ENCODE results near the gene PPT1. TPM values are rescaled to one million over a fixed set of nuclear protein-coding genes. Genes with fewer than 3 reads are reported as not detected.

Gene PPT1
- total and polyA plus RNA-seq, 2 of the 4 experiments (the other 2 are of a cell fraction) = 22.7 to 55.4 TPM

DNA sequence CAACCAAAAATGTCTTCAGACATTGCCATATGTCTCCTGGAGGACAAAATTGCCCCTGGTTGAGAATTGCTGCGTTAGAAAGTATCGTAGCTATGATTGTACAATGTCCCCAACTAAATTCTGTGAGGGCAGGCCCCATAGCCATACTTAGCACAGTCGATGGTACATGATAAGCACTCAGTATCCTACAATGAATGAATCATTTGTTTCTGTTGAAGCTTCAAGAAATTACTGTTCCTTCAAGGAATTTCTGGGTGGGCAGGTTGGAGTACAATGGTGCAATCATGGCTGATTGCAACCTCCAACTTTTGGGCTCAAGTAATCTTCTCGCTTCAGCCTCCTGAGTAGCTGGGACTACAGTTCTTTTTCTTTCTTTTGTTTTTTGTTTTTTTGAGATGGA, 51.9 kb downstream of the PPT1 start:
- H3K23ac ChIP-seq (ENCODE audit: low read depth, low read length) = no peak overlapping the region
- H3K36me3 ChIP-seq (ENCODE audit: control insufficient read depth, insufficient read depth, low read length) = peaks cover 11% of the 10 kb centered on the region
- H3K4me3 ChIP-seq (ENCODE audit: insufficient read depth, low read depth, low read length) = no peak overlapping the region
- H3K56ac ChIP-seq (ENCODE audit: extremely low read depth, insufficient read depth, low read length) = no peak overlapping the region
- dilution Hi-C loops (cut with HindIII; ENCODE audit: low sequenced_read_pairs, unreplicated experiment) (no loop called here), in situ Hi-C loops (cut with MboI; ENCODE audit: low sequenced_read_pairs) (no loop called here), intact Hi-C loops (cut with micrococcal nuclease) (no loop called here)
- peaks cover 16% of the 10 kb centered on the region for H3K9me1 ChIP-seq (ENCODE audit: insufficient read depth, low read length)
- no peak overlapping the region for H2AK9ac ChIP-seq (replicated peaks; ENCODE audit: low read depth, low read length, poor library complexity)
- H3K4me1 ChIP-seq (ENCODE audit: control insufficient read depth, insufficient read depth, low read length) = peaks cover 13% of the 10 kb centered on the region; the same call in 1 of the 2 replicates
- H2BK15ac ChIP-seq (ENCODE audit: low read depth, low read length) = no peak overlapping the region
- peak overlapping the region; percentile 48; the same call in 1 of the 2 replicates for H3K4me2 ChIP-seq (ENCODE audit: low read depth, low read length)
- BruUV-seq (replicated peaks) = no TSS peak
- POLR2A ChIA-PET (ENCODE audit: unreplicated experiment) = no interaction called here
- H3K79me1 ChIP-seq (ENCODE audit: low read depth in 1 of 2, low read length in 2 of 2) = peaks cover 3 to 40% of the 10 kb centered on the region in 2 experiments; a peak in 2 of 4 replicates
- ATAC-seq (ENCODE audit: low read depth) (no peak), DNase-seq (peak; percentile 47)
- H2BK5ac ChIP-seq (ENCODE audit: low read depth, low read length, poor library complexity, severe bottlenecking) = no peak overlapping the region
- no peak overlapping the region for H3K27ac ChIP-seq (ENCODE audit: insufficient read depth, low read length)
- no peak for TF ChIP-seq NFE2L2 (IDR thresholded peaks at IDR 0.05; ENCODE audit: low read depth, low read length)
- TF ChIP-seq RCOR1 (IDR thresholded peaks at IDR 0.05; ENCODE audit: insufficient replicate concordance, low read length) = no peak
- TF ChIP-seq CEBPB (IDR thresholded peaks at IDR 0.05; ENCODE audit: low read depth, low read length) = peak; percentile 82
- TF ChIP-seq RFX5 (IDR thresholded peaks at IDR 0.05; ENCODE audit: low read depth, low read length) = no peak
- TF ChIP-seq, protein P1, sequence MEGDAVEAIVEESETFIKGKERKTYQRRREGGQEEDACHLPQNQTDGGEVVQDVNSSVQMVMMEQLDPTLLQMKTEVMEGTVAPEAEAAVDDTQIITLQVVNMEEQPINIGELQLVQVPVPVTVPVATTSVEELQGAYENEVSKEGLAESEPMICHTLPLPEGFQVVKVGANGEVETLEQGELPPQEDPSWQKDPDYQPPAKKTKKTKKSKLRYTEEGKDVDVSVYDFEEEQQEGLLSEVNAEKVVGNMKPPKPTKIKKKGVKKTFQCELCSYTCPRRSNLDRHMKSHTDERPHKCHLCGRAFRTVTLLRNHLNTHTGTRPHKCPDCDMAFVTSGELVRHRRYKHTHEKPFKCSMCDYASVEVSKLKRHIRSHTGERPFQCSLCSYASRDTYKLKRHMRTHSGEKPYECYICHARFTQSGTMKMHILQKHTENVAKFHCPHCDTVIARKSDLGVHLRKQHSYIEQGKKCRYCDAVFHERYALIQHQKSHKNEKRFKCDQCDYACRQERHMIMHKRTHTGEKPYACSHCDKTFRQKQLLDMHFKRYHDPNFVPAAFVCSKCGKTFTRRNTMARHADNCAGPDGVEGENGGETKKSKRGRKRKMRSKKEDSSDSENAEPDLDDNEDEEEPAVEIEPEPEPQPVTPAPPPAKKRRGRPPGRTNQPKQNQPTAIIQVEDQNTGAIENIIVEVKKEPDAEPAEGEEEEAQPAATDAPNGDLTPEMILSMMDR (conservative IDR thresholded peaks at IDR 0.05; ENCODE audit: low read depth, low read length) = no peak
- no peak overlapping the region for H2AK5ac ChIP-seq (ENCODE audit: low read depth, low read length)
- H3K4ac ChIP-seq (ENCODE audit: low read depth, low read length) = no peak overlapping the region
- no peak overlapping the region for H2BK20ac ChIP-seq (ENCODE audit: low read depth, low read length)
- no peak overlapping the region for H3K14ac ChIP-seq (replicated peaks; ENCODE audit: low read depth, low read length)
- no peaks in the 10 kb centered on the region for H3K27me3 ChIP-seq (ENCODE audit: control insufficient read depth, insufficient read depth, low read length)
- H4K20me1 ChIP-seq (ENCODE audit: insufficient read depth, low read length) = peaks cover 90% of the 10 kb centered on the region
- no peaks in the 10 kb centered on the region for H3K9me3 ChIP-seq (ENCODE audit: control insufficient read depth, insufficient read depth, low read length)
- no peak overlapping the region for H4K5ac ChIP-seq (ENCODE audit: low read depth, low read length)
- H2BK120ac ChIP-seq (ENCODE audit: low read depth, low read length) = no peak overlapping the region
- WGBS, 2 experiments (ENCODE audit: extremely low coverage in 2 of 2, insufficient read length in 1 of 2) = 60% methylated on average over 1 of the region's 4 CpGs; no CpG with 5 or more reads in 1 of the 2 experiments
- no peak overlapping the region for H3K9ac ChIP-seq (ENCODE audit: low read depth, low read length)
- H4K91ac ChIP-seq (ENCODE audit: insufficient read depth, low read depth, low read length) = no peak overlapping the region
- H2AFZ ChIP-seq (replicated peaks; ENCODE audit: low read length, poor library complexity) = no peak overlapping the region
- no peak overlapping the region for H4K8ac ChIP-seq (ENCODE audit: low read depth in 2 of 2, low read length in 2 of 2)
- H3K18ac ChIP-seq (ENCODE audit: low read depth, low read length) = no peak overlapping the region
- CTCF ChIA-PET = no interaction called here
